Right lobe of liver (tissue), 4 donors: ENCODE results near the gene GTF2IRD1.

ENCODE experiments used
- POLR2A ChIP-seq: fragments of 450-650 bp; IDR thresholded peaks from one replicate; pipeline ENCODE4 v1.6.1; 2017; ENCODE audit warnings: antibody characterized with exemption, mild to moderate bottlenecking
- TF ChIP-seq, protein P1 (sequence below), 4 donors: fragments of 200-600 bp in 3 of 4; fragments of 450-650 bp in 1 of 4; IDR thresholded peaks; one replicate each; pipeline versions ENCODE4 v1.5.1 to v1.8.0; 2016 to 2022; ENCODE audit warnings: antibody characterized with exemption in 4 of 4, mild to moderate bottlenecking in 2 of 4
- donor health status: DM: no; HTN: no; CAD: no.
- donor health status: DM: no; HTN: no; CAD: no.
- donor health status: DM: no; HTN: yes; CAD: no.

DNA sequence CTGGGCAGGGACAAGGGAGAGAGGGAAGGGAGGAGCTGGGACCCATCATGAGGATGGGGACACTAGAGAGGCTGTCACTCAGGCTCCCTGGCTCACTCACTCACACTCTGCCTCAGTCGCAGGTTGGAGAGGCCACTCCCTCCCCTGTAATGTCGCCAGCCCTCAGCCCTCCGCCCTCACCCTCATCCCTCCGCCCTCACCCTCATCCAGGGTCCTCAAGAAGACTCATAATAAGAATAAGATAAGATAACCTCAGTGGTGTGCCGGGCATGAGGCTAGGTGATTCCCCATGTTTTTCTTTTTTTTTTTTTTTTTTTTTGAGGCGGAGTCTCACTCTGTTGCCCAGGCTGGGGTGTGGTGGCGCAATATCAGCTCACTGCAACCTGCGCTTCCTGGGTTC lies 92.2 kb downstream of the GTF2IRD1 start:
- TF ChIP-seq, protein P1, sequence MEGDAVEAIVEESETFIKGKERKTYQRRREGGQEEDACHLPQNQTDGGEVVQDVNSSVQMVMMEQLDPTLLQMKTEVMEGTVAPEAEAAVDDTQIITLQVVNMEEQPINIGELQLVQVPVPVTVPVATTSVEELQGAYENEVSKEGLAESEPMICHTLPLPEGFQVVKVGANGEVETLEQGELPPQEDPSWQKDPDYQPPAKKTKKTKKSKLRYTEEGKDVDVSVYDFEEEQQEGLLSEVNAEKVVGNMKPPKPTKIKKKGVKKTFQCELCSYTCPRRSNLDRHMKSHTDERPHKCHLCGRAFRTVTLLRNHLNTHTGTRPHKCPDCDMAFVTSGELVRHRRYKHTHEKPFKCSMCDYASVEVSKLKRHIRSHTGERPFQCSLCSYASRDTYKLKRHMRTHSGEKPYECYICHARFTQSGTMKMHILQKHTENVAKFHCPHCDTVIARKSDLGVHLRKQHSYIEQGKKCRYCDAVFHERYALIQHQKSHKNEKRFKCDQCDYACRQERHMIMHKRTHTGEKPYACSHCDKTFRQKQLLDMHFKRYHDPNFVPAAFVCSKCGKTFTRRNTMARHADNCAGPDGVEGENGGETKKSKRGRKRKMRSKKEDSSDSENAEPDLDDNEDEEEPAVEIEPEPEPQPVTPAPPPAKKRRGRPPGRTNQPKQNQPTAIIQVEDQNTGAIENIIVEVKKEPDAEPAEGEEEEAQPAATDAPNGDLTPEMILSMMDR (IDR thresholded peaks at IDR 0.05): no peak
- TF ChIP-seq POLR2A: no peak
